Measurements from ENCODE around the gene PTPRN2. TPM values are rescaled to one million over a fixed set of nuclear protein-coding genes. Genes with fewer than 3 reads are reported as not detected.

PTPRN2 gene
- total and polyA plus RNA-seq, 2 donors (not counting 1 experiment from before 2014, with no cell fraction given) = 0.54 to 1.2 TPM

DNA sequence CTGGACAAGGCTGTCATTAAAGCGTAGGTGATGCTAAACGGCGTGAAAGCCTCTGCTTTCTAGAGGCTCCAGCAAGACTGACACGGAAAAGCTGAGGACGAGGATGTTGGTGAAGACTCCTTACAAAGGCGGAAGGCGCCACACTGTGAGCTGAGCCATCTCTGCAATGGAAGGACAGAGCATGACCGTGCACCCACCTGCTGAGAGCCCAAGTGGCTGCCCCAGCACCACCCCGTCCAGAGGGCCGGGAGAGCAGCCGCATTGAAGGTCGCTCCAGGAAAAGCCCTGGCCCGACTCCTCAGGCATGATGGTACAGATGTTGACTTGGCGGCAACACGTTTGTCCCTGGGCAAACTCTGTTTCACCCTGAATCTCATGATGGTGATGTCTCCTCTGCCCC lies 758.1 kb downstream of the PTPRN2 start:
- Histone ChIP-seq H3K4me3 (replicated peaks in 1 of 4; ENCODE audit: control extremely low read depth in 1 of 4, insufficient read depth in 1 of 4, low read depth in 3 of 4, low read length in 4 of 4) (no peak overlapping the region), H3K4me1 (ENCODE audit: control insufficient read depth, extremely low read depth, insufficient read depth, low read length) (no peaks in the 10 kb centered on the region), H3K9me3 (ENCODE audit: control insufficient read depth, insufficient read depth, low read depth, low read length) (no peaks in the 10 kb centered on the region), H2AFZ (ENCODE audit: low read length) (no peak overlapping the region), H4K20me1 (ENCODE audit: control insufficient read depth, extremely low read depth, insufficient read depth, low read length) (no peaks in the 10 kb centered on the region), H3K79me2 (ENCODE audit: control insufficient read depth, insufficient read depth, low read length) (no peaks in the 10 kb centered on the region), H3K27ac (ENCODE audit: insufficient read depth, low read length) (no peak overlapping the region), H3K9ac (ENCODE audit: insufficient read depth, low read length) (no peak overlapping the region), H3K36me3 (ENCODE audit: control insufficient read depth, insufficient read depth, low read length) (no peaks in the 10 kb centered on the region), H3K27me3 (ENCODE audit: control insufficient read depth, insufficient read depth, low read length) (no peaks in the 10 kb centered on the region), H3K4me2 (ENCODE audit: extremely low read depth, insufficient read depth, low read length) (no peak overlapping the region)
- TF ChIP-seq, protein P1, sequence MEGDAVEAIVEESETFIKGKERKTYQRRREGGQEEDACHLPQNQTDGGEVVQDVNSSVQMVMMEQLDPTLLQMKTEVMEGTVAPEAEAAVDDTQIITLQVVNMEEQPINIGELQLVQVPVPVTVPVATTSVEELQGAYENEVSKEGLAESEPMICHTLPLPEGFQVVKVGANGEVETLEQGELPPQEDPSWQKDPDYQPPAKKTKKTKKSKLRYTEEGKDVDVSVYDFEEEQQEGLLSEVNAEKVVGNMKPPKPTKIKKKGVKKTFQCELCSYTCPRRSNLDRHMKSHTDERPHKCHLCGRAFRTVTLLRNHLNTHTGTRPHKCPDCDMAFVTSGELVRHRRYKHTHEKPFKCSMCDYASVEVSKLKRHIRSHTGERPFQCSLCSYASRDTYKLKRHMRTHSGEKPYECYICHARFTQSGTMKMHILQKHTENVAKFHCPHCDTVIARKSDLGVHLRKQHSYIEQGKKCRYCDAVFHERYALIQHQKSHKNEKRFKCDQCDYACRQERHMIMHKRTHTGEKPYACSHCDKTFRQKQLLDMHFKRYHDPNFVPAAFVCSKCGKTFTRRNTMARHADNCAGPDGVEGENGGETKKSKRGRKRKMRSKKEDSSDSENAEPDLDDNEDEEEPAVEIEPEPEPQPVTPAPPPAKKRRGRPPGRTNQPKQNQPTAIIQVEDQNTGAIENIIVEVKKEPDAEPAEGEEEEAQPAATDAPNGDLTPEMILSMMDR (conservative IDR thresholded peaks at IDR 0.05 in 1 of 2, IDR thresholded peaks at IDR 0.05 in 1 of 2; ENCODE audit: low read depth in 1 of 2, low read length in 2 of 2) = no peak
- no peak for DNase-seq (ENCODE audit: low read depth in 2 of 2)

DNA sequence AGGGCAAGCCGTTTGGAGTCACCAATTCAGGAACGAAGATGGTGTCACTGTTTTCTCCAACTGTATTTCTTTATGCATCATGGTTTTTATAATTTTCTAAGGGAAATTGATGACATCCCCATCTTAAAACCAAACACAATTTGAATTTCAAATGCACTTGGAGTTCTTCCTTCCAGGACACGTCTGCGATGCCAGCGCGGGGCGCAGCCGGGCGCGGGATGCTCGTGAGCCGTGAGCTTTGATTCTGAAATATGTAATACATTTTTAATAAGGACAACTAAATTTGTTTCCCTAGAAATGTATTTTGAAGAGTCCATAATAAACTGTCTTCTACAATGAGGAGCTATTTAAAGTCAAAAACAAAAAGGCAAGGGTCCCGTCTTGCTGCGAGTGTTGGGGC lies 758.7 kb downstream of the PTPRN2 start:
- Histone ChIP-seq H3K9ac (ENCODE audit: insufficient read depth, low read length) (no peak overlapping the region), H3K4me1 (ENCODE audit: control insufficient read depth, extremely low read depth, insufficient read depth, low read length) (no peaks in the 10 kb centered on the region), H3K9me3 (ENCODE audit: control insufficient read depth, insufficient read depth, low read depth, low read length) (no peaks in the 10 kb centered on the region), H3K36me3 (ENCODE audit: control insufficient read depth, insufficient read depth, low read length) (no peaks in the 10 kb centered on the region), H3K79me2 (ENCODE audit: control insufficient read depth, insufficient read depth, low read length) (no peaks in the 10 kb centered on the region), H3K27ac (ENCODE audit: insufficient read depth, low read length) (no peak overlapping the region), H3K4me3 (replicated peaks in 1 of 4; ENCODE audit: control extremely low read depth in 1 of 4, insufficient read depth in 1 of 4, low read depth in 3 of 4, low read length in 4 of 4) (no peak overlapping the region), H3K4me2 (ENCODE audit: extremely low read depth, insufficient read depth, low read length) (no peak overlapping the region), H3K27me3 (ENCODE audit: control insufficient read depth, insufficient read depth, low read length) (no peaks in the 10 kb centered on the region), H2AFZ (ENCODE audit: low read length) (no peak overlapping the region), H4K20me1 (ENCODE audit: control insufficient read depth, extremely low read depth, insufficient read depth, low read length) (no peaks in the 10 kb centered on the region)
- no peak for TF ChIP-seq EZH2 (IDR thresholded peaks at IDR 0.05; ENCODE audit: low read length, missing control alignments)
- TF ChIP-seq, protein P1 (conservative IDR thresholded peaks at IDR 0.05 in 1 of 2, IDR thresholded peaks at IDR 0.05 in 1 of 2; ENCODE audit: low read depth in 1 of 2, low read length in 2 of 2) = no peak
- DNase-seq (ENCODE audit: low read depth in 2 of 2) = no peak

DNA sequence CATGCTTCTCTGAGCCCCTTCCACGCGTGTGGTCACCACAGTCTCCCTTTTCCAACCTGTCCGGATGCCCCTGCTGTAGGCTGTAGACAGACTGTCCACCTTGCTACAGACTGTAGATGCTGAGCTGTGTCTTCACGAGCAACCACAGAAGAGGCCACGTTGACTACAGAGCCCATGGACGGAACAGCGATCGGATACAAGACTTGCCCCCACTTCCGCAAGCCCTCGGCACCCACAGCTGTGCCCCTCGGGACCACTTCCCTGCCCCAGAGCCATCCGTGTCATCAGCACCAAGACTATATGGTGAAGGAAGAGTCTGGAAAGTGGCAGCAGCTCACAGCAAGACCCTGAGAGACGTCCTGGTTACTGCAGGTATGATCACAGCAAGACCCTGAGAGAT lies 759.4 kb downstream of the PTPRN2 start:
- no peaks in the 10 kb centered on the region for H3K79me2 ChIP-seq (ENCODE audit: control insufficient read depth, insufficient read depth, low read length)
- H3K9ac ChIP-seq (ENCODE audit: insufficient read depth, low read length) = no peak overlapping the region
- TF ChIP-seq, protein P1 (conservative IDR thresholded peaks at IDR 0.05 in 1 of 2, IDR thresholded peaks at IDR 0.05 in 1 of 2; ENCODE audit: low read depth in 1 of 2, low read length in 2 of 2) = no peak
- no peak for TF ChIP-seq EZH2 (IDR thresholded peaks at IDR 0.05; ENCODE audit: low read length, missing control alignments)
- H3K36me3 ChIP-seq (ENCODE audit: control insufficient read depth, insufficient read depth, low read length) = no peaks in the 10 kb centered on the region
- no peaks in the 10 kb centered on the region for H3K9me3 ChIP-seq (ENCODE audit: control insufficient read depth, insufficient read depth, low read depth, low read length)
- no peaks in the 10 kb centered on the region for H4K20me1 ChIP-seq (ENCODE audit: control insufficient read depth, extremely low read depth, insufficient read depth, low read length)
- no peak overlapping the region for H3K27ac ChIP-seq (ENCODE audit: insufficient read depth, low read length)
- DNase-seq (ENCODE audit: low read depth in 2 of 2) = no peak
- no peaks in the 10 kb centered on the region for H3K27me3 ChIP-seq (ENCODE audit: control insufficient read depth, insufficient read depth, low read length)
- no peak overlapping the region for H3K4me3 ChIP-seq (replicated peaks in 1 of 4; ENCODE audit: control extremely low read depth in 1 of 4, insufficient read depth in 1 of 4, low read depth in 3 of 4, low read length in 4 of 4)
- no peak overlapping the region for H2AFZ ChIP-seq (ENCODE audit: low read length)
- H3K4me2 ChIP-seq (ENCODE audit: extremely low read depth, insufficient read depth, low read length) = no peak overlapping the region
- H3K4me1 ChIP-seq (ENCODE audit: control insufficient read depth, extremely low read depth, insufficient read depth, low read length) = no peaks in the 10 kb centered on the region

Data from fibroblast of lung (primary cell).